ENCODE measurements around the gene GPR146. TPM values are rescaled to one million over a fixed set of nuclear protein-coding genes. Genes with fewer than 3 reads are reported as not detected.

The GPR146 gene
- total RNA-seq, 1 experiment from 2014 or later, result 0.72 TPM

GRCh38 chr7:1011297-1012003 is 32.9 kb upstream of the GPR146 start:
- DNase-seq (ENCODE audit: extremely low read depth, low read depth), result no peak

GRCh38 chr7:1012004-1012715 is 32.2 kb upstream of the GPR146 start:
- no peak for DNase-seq (ENCODE audit: extremely low read depth, low read depth)

- no peak for DNase-seq (ENCODE audit: extremely low read depth, low read depth)
Observed at GRCh38 chr7:1012716-1013095, 31.6 kb upstream of the GPR146 start.

- DNase-seq (ENCODE audit: extremely low read depth, low read depth), result no peak
Observed at GRCh38 chr7:1013581-1013980, 30.8 kb upstream of the GPR146 start.

GRCh38 chr7:1014681-1015080 is 29.7 kb upstream of the GPR146 start:
- DNase-seq (ENCODE audit: extremely low read depth, low read depth), result no peak

GRCh38 chr7:1015196-1016121 is 28.9 kb upstream of the GPR146 start:
- no peak for DNase-seq (ENCODE audit: extremely low read depth, low read depth)

- no peak for DNase-seq (ENCODE audit: extremely low read depth, low read depth)
Observed at GRCh38 chr7:1016577-1017531, 27.5 kb upstream of the GPR146 start.

GRCh38 chr7:1017586-1018333 is 26.6 kb upstream of the GPR146 start:
- DNase-seq (ENCODE audit: extremely low read depth, low read depth), result no peak

- DNase-seq (ENCODE audit: extremely low read depth, low read depth), result no peak
Observed at GRCh38 chr7:1018334-1018695, 26.0 kb upstream of the GPR146 start.

GRCh38 chr7:1019255-1019785 is 25.0 kb upstream of the GPR146 start:
- no peak for DNase-seq (ENCODE audit: extremely low read depth, low read depth)

- no peak for DNase-seq (ENCODE audit: extremely low read depth, low read depth)
Observed at GRCh38 chr7:1019789-1020610, 24.3 kb upstream of the GPR146 start.

- DNase-seq (ENCODE audit: extremely low read depth, low read depth), result no peak
Observed at GRCh38 chr7:1020849-1021251, 23.5 kb upstream of the GPR146 start.

- DNase-seq (ENCODE audit: extremely low read depth, low read depth), result no peak
Observed at GRCh38 chr7:1021366-1021765, 23.0 kb upstream of the GPR146 start.

GRCh38 chr7:1021931-1022330 is 22.4 kb upstream of the GPR146 start:
- DNase-seq (ENCODE audit: extremely low read depth, low read depth), result no peak

GRCh38 chr7:1022356-1022755 is 22.0 kb upstream of the GPR146 start:
- no peak for DNase-seq (ENCODE audit: extremely low read depth, low read depth)

GRCh38 chr7:1022801-1023465 is 21.4 kb upstream of the GPR146 start:
- no peak for DNase-seq (ENCODE audit: extremely low read depth, low read depth)

GRCh38 chr7:1024331-1024841 is 20.0 kb upstream of the GPR146 start:
- DNase-seq (ENCODE audit: extremely low read depth, low read depth), result no peak
